ENCODE measurements around the gene PNPLA6. TPM values are rescaled to one million over a fixed set of nuclear protein-coding genes. Genes with fewer than 3 reads are reported as not detected.

The PNPLA6 gene
- polyA plus RNA-seq, 3 donors: 18.0 to 31.3 (median 30.7) TPM

- no peak overlapping the region for H3K27ac ChIP-seq (ENCODE audit: low read depth, low read length)
- WGBS, 3 donors: 87 to 92% (median 89%) methylated on average over 5 of the region's 5 CpGs
Measured at GRCh38 chr19:7513809-7514642, 21.5 kb upstream of the PNPLA6 start.

GRCh38 chr19:7515110-7515644, 20.3 kb upstream of the PNPLA6 start:
- WGBS, 3 donors: 66 to 72% (median 69%) methylated on average over 13 of the region's 13 CpGs
- peak overlapping the region; percentile 28 for H3K27ac ChIP-seq (ENCODE audit: low read depth, low read length)

GRCh38 chr19:7515645-7516151, 19.8 kb upstream of the PNPLA6 start, which contains the start of gene ZNF358:
TSS of gene ZNF358 (plus strand) at chr19:7516103. CDS start at chr19:7519243, 3,140 bp downstream.
- 0 to 3% (median 2%) methylated on average over 7 to 33 of the region's 33 CpGs for WGBS, 3 donors
- H3K27ac ChIP-seq (ENCODE audit: low read depth, low read length): peak within 1 kb of the TSS; percentile 28

GRCh38 chr19:7516333-7516732, 19.2 kb upstream of the PNPLA6 start:
- 1 to 2% (median 1%) methylated on average over 12 to 25 of the region's 28 CpGs for WGBS, 3 donors

GRCh38 chr19:7516878-7517277, 18.6 kb upstream of the PNPLA6 start:
- 48 to 65% (median 51%) methylated on average over 4 of the region's 4 CpGs for whole genome bisulfite sequencing, 3 donors
- H3K27ac ChIP-seq (ENCODE audit: low read depth, low read length): no peak overlapping the region

More at GRCh38 chr19:7516333-7516732, 19.2 kb upstream of the PNPLA6 start:
- no peak overlapping the region for H3K27ac ChIP-seq (ENCODE audit: low read depth, low read length)

- no peak overlapping the region for H3K27ac ChIP-seq (ENCODE audit: low read depth, low read length)
- WGBS, 3 donors: 96 to 98% (median 97%) methylated on average over 74 of the region's 74 CpGs
Measured at GRCh38 chr19:7519361-7520130, 16.0 kb upstream of the PNPLA6 start.

- WGBS, 3 donors: 84 to 90% (median 89%) methylated on average over 50 to 51 of the region's 51 CpGs
- no peak overlapping the region for H3K27ac ChIP-seq (ENCODE audit: low read depth, low read length)
Measured at GRCh38 chr19:7520131-7521051, 15.1 kb upstream of the PNPLA6 start.

GRCh38 chr19:7521551-7522071, 13.9 kb upstream of the PNPLA6 start:
- H3K27ac ChIP-seq (ENCODE audit: low read depth, low read length): no peak overlapping the region
- 45 to 58% (median 50%) methylated on average over 10 of the region's 10 CpGs for WGBS, 3 donors

GRCh38 chr19:7522072-7522922, 13.2 kb upstream of the PNPLA6 start, which contains the start of gene MCOLN1:
TSS of gene MCOLN1 (plus strand) at chr19:7522624. CDS start at chr19:7522751, 127 bp downstream.
- no peak within 1 kb of the TSS for H3K27ac ChIP-seq (ENCODE audit: low read depth, low read length)
- WGBS, 3 donors: 0 to 1% (median 1%) methylated on average over 62 to 65 of the region's 65 CpGs

GRCh38 chr19:7522923-7523667, 12.4 kb upstream of the PNPLA6 start:
- WGBS, 3 donors: 6 to 8% (median 6%) methylated on average over 23 of the region's 23 CpGs
- no peak overlapping the region for H3K27ac ChIP-seq (ENCODE audit: low read depth, low read length)

GRCh38 chr19:7524523-7524922, 11.0 kb upstream of the PNPLA6 start:
- H3K27ac ChIP-seq (ENCODE audit: low read depth, low read length): no peak overlapping the region
- WGBS, 3 donors: 89 to 94% (median 90%) methylated on average over 5 of the region's 5 CpGs

- WGBS, 3 donors: 93 to 98% (median 94%) methylated on average over 19 to 20 of the region's 20 CpGs
- H3K27ac ChIP-seq (ENCODE audit: low read depth, low read length): no peak overlapping the region
Measured at GRCh38 chr19:7524992-7525739, 10.4 kb upstream of the PNPLA6 start.

GRCh38 chr19:7526059-7526929, 9.2 kb upstream of the PNPLA6 start:
- 84 to 92% (median 90%) methylated on average over 27 to 31 of the region's 31 CpGs for WGBS, 3 donors
- H3K27ac ChIP-seq (ENCODE audit: low read depth, low read length): no peak overlapping the region

GRCh38 chr19:7527516-7528191, 7.9 kb upstream of the PNPLA6 start:
- 62 to 78% (median 71%) methylated on average over 24 to 25 of the region's 25 CpGs for WGBS, 3 donors
- H3K27ac ChIP-seq (ENCODE audit: low read depth, low read length): no peak overlapping the region

All from adipose tissue (tissue), 3 donors.